HG03039 (cell line): ENCODE measurements around the gene IL10RB.

Source experiments
- ATAC-seq: cut with Tn5 transposase; IDR thresholded peaks from one replicate; pipeline ENCODE4 v1.9.1; 2021; ENCODE audit warnings: mild to moderate bottlenecking, moderate library complexity; ENCODE audit not compliant: unreplicated experiment

The IL10RB gene

DNA sequence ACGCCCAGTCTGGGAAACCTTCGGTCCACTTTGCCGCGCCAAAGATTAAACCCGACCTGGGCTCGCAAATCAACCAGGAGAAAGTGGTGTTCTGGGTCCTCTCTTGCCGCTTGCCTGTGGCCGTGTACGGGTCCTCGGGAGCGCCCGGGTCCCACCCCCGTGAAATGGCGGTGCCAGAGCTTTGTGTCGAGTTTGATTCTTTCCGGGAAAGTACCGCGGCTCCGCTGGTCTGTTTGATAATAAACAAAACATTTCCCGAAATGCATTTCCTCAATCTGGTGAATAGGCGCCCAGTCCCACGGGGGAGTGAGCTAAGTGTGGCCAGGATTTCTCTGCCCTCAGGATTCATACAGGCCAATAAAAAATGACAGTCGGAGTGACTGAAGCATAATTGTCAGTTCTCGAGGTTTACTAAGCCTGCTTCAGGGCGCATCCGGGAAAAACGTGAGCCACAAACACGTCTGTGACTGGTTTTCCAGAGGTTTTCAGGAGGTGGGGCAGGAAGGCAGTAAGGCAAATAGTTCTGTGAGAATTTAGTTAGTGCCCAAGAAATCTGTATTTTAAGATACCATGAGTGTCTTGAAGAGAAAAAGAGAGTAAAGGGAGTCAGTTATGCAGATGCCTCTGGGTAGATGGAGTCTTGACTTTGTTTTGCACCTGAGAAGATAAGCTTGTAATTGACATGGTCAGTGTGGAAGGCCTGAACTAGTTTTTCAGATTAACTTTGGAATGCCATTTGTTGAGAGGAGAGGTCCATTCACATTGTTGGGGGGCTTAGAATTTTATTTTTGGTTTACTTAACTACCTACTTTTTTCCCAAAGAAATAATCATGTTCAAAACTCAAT, 59.3 kb downstream of the IL10RB start:
- peak; percentile 24 for ATAC-seq

DNA sequence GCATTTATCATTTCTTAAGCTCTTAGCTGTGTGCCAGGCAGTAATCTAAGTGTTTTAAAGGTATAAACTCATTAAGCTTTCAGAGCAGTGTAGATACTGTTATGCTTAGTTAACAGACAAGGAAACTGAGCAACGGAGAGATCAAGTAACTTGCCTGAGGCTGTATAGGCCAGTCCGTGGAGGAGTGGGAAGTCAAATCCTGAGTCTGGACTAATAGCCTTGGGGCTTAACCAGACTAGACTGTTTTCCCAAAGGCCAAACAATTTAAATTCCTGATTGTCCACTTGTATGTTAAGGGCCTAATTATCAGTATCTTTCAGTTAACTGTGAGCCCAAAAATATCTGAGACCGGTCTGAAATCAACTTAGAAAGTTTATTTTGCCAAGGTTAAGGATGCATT, 61.2 kb downstream of the IL10RB start:
- no peak for ATAC-seq

DNA sequence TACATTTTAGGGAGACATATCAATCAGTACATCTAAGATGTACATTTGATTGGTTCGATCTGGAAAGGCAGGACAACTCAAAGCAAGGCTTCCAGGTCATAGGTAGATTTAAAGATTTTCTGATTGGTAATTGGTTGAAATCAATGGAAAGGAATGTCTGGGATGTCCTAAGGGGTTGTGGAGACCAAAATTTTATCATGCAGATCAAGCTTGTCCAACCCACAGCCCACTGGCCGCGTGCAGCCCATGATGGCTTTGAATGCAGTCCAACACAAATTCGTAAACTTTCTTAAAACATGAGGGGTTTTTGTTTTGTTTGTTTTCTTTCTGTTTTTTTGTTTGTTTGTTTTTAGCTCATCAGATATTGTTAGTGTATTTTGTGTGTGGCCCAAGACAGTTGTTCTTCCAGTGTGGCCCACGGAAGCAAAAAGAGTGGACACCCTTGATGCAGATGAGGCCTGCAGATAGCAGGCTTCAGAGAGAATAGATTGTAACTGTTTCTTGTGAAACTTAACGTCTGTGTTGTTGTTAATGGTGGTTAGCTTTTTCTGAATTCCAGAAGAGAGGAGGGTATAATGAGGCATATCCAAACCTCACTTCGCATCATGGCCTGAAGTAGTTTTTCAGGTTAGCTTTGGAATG, 61.7 kb downstream of the IL10RB start:
- no peak for ATAC-seq

DNA sequence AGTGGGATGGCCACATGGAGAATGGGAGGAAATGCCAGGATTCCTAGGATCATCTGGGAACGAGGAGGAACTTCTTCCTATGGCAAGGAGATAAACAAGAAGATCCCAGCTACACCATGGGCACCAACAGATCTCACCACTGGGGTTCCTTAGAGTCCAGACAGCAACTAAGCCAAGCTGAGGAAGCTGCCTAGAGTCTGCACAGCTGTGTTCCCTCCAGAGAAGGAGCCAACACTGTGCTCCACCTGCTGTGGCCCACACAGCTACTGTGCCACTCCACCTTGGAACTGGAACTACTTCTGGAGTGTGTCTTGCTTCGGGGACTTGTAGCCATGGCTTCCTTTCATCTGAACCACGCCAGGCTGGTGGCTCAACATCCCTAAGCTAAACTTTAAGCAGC, 64.6 kb downstream of the IL10RB start:
- no peak for ATAC-seq

DNA sequence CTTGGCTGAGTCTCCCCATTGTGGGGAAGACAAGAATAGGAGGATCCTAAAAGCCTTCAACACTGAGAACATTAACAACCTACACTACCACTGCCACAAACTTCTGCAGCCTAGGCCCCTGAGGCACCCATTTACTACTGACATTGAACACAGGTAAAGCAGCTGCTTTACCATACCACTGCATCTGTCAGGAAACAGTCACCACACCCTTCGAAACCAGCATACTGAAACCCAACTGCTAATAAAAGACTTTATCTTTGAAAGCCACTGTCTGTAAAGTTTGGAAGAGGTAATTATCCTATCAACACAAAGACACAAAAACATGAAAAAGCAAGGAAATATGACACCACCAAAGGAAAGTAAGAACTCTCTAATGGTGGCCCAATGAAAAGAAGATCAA, 66.0 kb downstream of the IL10RB start:
- ATAC-seq, result no peak

DNA sequence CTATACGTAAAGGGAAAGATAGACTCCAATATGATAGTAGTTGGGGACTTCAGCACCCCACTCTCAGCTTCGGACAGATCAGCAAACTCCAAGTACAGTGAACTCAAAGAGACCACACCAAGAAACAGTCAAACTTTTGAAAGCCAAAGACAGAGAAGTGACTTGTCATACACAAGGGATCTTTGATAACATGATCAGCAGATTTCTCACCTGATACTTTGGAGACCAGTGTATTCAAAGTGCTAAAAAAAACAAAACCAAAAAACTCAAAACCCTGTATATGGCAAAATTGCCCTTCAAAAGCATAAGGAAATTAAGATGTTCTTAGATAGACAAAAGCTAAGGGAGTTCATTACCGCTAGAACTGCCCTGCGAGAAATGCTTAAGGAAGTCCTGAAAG, 68.0 kb downstream of the IL10RB start:
- no peak for ATAC-seq

DNA sequence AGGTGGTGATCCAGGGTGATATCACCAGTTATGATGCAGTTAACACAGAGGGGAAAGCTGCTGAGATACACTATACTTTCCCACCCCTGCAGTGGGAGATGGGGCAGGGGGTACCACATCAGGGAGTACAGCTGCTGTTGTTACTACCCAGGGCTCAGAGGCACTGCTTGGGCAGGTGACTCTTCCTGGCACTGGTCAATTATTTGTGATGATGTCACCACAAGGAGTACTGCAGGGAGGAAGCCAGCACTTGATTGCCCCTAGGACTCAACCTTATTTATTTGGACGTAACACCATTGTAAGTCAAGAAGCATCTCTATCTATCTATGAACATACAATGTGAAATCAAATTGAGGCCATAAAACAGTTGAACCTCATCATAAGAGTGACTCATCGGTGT, 68.7 kb downstream of the IL10RB start:
- ATAC-seq, result no peak

DNA sequence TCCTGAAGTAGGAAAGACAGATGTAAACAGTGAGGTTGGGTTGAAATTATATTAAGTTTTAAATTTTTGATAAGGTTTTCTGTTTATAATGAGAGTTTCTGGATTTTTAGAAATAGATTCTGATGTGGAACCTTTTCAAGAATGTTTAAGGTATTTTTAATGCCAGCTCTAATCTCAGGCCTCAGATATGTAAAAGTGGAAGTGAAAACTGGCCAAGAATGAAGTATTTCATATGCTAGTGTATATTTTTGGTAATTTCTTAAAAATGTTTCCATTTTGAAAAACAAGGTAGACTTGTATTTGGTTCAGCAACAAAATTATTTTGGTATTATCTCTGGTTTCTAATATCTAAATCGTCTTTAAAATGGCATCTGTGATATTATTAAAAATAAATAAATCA, 73.0 kb downstream of the IL10RB start:
- no peak for ATAC-seq

DNA sequence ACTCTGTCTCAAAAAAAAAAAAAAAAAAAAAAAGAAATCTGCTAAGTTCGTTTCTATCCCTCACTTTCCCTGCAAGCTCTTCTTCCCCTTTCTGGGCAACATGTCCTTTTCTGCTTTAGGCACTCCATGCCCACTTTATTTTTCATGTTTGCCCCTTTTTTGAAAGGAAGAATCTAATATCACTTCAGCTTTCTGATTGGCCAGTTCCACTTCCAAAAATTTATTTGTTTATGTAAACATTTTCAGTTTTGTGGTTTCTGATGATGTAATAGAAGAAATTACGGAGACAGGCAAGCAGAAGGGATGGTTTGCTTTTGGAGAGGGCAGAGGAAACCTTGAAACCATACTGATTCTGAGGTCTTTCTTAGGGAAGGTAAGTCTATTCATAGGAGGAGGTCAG, 73.8 kb downstream of the IL10RB start:
- ATAC-seq, result no peak

DNA sequence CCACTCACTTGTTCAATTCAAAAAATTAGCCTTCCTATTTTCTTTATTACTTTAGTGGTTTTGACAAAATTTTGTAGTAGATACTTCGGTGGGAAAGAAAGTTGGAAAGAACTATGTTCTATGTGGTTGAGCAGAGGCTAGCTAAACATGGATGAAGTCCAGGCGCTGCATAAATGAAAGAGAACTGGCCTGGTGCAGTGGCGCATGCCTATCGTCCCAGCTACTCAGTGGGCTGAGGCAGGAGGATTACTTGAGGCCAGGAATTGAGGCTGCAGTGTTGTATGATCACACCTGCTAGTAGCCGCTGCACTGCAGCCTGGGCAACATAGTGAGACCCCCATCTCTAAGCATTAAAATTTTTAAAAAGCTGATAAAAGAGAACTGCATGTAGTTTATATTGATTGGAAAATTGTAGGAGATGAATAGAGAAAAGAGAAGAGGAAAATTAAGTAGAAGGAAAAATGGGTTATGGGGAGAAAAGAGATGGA, 79.6 kb downstream of the IL10RB start:
- ATAC-seq, result no peak
